DMS53 treated with DMSO at 0.1 percent for 48 hours (cell line): ENCODE data around the gene CR1L.
"Not testable (repeated sequence)": the region's sequence is repeated elsewhere in the genome, so short reads cannot be mapped to it uniquely, and the experiment has no call there.

Source experiments
- DNase-seq: peaks from one replicate; lab custom pipeline; 2025; ENCODE audit not compliant: unreplicated experiment; lab: John Stamatoyannopoulos, UW

CR1L gene

DNA sequence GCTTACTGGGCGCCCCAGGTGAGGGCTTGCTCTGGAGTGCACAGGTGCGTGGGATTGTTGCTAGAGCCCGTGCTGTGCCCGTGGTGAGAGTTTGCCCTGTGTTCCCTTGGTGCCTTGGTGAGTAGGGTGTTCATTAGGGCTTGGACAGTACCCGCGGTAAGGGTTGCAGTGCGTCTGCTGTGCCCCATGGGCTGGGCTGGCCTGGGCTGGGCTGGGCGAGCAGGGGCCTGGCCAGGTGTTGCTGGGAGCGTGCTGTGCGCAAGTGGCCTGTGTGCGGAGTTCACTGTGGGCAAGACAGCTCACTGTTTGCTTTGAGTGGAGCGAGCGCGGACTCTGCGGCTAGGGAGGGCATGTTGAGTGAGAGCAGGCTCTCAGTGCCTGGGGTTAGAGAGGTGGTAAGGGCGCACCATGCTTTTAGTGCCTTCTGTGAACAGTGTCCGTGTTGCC is 725 bp downstream of the CR1L start:
- no peak for DNase-seq

DNA sequence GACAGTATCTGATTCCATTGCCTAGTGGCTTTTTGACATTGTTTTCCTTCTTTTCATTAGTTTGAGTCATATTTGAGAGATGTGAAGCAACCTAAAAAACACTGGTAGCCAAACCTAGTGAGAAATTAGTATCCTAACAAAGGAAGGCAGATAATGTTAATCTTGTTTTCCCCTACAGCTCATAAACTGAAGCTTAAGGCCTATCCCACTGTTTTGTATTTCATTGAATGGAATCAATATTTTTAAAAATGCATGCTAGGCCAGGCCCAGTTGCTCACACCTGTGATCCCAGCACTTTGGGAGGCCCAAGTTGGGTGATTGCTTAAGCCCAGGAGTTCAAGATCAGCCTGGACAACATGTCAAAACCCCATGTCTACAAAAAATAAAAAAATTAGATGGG is 1.2 kb downstream of the CR1L start:
- no peak for DNase-seq

DNA sequence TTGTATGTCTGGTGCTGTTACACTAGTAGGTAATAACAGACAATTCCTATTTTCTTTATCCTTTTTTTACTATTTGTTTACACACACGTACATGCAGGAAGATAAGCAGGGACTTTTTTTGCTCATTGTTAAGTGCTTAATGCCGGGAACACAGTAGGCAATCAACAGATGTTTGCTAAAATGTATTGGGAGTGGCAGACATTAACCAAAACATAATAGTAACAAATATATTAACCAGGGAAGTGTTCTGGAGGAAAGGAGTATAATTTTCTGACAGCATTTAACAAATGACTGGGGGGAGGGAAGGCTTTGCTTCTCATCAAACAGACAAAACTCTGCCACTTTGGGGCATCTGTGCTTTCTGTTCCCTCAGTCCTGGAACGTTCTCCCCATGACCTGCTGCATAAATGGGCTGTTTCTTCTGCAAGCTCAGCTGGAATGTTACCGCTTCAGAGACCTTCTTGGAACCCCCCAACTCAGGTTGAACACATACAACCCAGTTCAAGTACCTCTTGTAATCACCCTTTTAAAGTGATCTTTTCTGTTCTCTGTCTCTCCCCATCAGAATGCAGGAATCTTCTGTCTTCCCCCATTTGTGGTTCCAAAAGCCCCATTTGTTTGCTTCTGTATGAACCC is 2.1 kb downstream of the CR1L start:
- no peak for DNase-seq

DNA sequence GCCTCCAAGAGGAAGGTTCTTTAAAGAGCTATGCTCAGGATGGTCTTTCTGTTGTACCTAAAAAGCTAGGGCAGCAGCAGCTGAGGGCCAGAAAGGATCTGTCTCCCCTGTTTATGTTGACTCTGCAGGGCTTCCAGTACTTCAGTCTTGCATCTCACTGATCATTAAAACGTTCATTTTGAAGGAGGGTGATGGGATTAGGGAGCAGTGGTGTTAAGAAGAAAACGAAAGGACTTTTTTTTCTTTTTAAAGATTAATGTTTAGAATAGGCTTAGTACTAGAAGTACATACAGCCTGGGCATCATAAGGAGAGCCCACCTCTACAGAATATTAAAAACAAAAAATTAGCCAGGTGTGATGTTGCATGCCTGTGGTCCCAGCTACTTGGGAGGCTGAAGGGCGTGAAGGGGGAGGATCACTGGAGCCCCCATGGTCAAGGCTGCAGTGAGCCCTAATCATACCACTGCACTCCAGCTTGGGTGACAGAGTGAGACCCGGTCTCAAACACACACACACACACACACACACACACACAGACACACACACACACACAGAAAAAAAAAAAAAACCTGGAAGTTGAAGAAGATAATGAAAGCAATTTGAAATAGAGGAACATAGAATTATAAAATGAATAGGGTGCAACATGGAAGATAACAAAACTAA is 2.9 kb downstream of the CR1L start:
- no peak for DNase-seq

DNA sequence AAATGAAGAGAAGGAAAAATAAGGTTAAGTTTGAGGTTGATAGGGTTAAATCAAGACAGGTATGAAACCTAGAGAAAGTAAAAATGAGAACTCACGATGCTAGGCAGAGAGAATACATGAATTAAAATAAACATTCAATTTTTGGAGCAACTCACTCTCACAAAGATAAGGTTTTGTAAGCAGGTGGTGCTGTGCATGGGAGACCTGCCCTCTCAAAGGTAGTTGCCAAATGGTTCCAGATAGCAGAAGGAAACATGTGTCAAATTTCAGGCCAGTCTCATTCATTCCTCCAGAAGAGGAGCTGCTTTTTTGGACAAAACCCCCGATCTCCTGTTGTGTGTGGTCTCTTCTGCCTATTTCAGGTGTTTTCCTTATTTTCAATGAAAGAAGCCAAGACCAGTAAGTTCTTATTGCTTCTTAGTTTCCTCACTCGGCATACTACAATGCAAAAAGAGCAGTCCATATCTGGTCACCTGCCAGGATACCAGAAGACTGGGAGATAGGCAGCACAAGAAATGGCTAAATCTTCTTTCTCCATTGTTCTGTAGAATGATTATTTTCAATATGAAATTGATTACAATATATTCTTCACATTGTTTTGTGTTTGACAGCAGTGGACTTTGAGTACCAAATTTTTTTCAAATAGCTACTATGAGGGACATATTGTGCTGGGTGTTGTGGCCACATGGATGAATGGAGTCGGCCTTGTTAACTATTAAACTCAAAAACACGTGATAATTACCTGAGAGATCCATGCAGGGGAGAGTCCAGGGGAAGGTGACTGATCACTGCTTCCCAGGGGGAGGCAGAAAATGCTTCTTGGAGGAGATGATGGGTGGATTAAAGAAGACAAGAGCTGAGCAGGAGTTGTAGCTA is 3.6 kb downstream of the CR1L start:
- no peak for DNase-seq

DNA sequence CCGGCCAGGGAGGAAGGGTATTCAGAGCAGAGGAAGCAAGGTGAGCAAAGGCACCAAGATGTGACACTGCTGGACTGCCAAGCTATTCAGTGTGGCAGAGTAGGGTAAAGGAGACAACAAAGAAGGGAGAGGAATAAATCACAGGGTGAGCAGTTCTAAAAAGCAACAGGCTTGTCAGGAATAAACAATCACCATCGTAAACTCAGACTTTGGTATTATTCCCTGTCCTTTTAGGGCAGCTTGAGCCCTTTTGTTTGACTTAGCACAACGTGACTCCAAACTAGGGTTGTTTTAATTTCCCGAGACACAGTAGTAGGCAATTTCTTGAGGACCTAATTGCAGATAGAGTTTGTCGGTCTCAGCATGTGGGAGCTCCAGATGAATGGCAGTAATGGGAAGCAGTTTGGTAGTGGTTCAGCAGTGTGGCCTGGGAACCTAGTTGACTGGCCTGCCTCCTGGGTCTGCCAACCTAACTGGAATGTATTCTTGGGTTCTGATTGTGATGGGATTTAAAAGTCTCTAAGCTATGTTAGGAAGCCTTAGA is 4.3 kb downstream of the CR1L start:
- no peak for DNase-seq

DNA sequence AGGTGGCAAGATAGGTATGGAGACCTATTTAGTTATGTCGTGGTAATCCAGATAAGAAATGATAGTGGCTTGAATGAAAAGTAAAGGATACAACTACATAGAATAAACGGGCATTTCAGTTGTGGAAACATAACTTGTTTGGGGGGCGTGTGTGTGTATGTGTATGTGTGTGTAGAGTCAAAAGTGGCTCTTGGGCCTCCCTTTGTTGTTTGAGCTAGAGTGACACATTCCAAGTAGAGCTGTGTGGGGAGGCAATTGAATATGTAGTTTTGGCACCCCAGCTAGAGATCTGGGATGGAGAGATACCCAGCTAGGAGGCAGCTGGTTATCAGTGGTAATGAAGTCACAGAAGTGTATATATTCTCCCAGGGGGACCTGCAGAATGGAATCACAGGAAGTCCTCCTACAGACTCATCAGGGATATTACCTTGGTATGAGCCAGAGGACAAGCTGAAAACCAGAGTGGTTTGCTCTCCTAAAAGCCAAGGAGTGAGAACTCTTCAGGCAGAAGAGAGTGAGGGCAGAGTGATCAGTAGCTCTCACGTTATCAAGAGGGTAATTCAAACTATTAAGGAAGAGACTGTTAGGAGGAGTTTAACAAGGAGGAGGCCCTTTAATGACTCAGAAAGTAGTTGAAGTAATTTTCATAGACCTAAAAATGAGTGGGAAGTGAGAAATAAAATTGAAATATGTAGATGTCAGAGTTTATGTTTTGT is 5.1 kb downstream of the CR1L start:
- DNase-seq: no peak

DNA sequence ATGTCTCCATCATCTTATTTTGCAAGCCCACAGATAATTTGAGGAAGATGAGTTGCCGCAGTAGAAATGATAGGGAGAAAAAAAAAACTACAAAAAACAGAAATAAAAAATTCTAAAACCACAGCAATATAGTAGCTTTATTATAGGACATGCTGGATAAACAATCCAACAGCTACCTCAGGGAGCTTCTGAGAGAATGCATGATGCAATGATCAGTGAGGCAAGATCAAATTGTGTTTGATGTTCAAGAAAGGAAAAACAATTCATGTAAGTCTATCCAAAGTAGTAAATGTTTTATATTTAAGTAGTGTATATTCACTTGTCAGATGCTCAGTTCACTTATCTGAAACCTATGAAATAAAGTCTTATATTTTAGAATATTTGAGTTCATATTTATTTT is 6.7 kb downstream of the CR1L start:
- DNase-seq: no peak

DNA sequence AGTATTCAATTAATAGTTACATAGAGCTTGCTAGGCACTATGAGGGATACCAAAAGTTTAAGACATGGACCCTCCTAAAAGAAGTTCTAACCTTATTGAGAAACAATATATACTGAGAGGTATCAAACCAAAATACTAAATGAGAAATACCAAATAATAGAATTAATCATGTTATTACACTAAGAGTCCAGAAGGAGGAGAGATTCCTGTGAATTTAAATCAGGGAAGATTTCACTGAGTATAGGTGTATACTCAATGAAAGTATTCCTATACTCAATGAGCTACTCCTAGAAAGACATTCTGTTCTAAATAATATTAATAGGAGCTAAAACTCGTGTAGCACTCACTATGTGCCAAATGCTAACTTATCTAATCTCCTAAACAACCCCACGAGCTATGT is 9.4 kb downstream of the CR1L start:
- no peak for DNase-seq

DNA sequence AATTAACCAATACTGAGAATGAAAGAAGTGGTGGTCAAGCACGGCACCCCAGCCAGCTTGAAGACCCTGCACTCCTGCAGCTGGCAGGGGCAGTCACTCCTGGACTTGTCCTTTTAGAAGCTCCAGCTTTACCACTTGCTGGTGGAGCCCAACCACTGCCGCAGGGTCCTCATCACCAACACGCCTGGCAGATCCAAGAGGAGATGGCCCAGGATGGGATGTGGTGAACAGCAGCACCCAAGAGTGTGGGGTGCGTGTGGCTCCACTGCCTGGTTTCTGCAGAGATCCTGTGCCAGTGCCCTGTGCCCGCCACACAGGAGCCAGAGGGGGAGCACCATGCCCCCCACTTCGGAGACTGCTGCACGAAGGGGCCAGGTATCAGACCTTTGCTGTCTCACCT is 13.5 kb downstream of the CR1L start:
- no peak for DNase-seq

DNA sequence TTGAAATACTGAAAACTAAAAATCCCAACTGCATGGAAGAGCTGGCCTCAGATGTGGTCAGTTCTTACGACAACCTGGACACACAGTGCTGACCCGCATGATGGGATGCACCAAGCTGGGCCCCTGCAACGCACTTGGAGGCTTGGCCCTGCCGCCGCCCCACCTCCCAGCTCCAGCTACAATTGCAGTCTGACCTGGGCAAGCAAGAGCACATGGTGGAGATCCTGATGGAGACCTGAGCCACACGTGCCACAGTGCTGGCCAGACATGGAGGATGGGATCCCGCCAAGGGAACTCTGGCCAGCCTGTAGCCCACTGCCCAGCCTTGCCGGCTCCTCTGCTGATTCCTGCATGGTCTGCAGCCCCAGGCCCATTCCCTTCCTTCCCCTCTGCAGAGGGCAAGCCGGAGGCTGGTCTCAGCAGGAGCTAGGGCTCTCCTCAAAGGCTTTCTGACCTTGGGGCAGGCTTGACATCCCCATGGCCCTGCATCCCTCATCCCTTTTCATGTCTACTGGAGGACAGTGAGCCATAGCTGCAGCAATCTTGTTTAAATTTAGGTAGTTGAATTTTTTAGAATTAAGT is 14.1 kb downstream of the CR1L start:
- no peak for DNase-seq

DNA sequence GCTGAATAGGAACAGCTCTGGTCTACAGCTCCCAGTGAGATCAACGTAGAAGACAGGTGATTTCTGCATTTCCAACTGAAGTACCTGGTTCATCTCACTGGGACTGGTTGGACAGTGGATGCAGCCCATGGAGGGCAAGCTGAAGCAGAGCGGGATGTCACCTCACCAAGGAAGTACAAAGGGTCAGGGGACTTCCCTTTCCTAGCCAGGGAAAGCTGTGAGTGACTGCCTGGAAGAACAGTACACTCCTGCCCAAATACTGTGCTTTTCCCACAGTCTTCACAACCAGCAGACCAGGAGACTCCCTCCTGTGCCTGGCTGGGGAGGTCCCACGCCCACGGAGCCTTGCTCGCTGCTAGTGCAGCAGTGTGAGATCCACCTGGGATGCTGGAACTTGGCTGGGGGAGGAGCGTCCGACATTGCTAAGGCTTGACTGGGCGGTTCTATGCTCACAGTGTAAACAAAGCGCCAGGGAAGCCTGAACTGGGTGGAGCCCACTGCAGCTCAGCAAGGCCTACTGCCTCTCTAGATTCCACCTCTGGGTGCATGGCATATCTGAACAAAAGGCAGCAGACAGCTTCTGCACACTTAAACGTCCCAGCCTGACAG is 14.7 kb downstream of the CR1L start:
- DNase-seq: peak; percentile 59

DNA sequence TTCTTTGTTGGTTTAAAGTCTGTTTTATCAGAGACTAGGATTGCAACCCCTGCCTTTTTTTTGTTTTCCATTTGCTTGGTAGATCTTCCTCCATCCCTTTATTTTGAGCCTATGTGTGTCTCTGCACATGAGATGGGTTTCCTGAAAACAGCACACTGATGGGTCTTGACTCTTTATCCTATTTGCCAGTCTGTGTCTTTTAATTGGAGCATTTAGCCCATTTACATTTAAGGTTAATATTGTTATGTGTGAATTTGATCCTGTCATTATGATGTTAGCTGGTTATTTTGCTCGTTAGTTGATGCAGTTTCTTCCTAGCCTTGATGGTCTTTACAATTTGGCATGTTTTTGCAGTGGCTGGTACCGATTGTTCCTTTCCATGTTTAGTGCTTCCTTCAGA is 16.5 kb downstream of the CR1L start:
- DNase-seq: not testable (repeated sequence)

DNA sequence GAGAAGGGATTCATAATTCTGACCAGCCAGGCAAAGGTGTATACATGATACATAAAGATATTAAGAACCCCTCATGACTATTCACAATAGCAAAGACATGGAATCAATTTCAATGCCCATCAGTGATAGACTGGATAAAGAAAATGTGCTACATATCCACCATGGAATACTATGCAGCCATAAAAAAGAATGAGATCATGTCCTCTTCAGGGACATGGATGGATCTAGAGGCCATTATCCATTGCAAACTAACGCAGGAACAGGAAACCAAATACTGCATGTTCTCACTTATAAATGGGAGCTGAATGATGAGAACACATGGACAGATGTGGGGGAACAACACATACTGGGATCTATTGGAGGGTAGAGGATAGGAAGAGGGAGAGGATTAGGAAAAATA is 21.4 kb downstream of the CR1L start:
- no peak for DNase-seq

DNA sequence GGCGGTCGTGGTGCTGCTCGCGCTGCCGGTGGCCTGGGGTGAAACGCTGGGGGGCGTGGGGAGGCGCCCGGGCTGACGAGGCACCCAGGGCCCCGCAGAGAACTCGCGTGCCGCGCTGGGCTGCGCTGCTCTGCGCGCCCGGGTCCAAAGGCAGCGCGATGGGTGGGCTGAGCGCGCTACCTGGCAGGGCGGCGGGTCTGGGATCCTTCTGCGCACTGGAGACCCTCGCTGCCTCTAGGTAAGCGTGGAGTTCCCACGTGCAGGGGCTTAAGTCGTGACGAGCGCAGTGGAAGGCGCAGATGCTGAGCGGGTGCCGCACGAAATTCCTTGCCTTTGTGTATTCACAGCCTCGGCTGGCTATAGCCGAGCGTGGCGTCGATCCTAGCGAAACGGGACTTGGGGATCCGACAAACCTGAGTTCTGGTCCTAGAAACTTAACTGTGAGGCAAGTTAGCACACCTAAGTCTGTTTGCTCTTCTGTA is 24.6 kb downstream of the CR1L start:
- DNase-seq: no peak

DNA sequence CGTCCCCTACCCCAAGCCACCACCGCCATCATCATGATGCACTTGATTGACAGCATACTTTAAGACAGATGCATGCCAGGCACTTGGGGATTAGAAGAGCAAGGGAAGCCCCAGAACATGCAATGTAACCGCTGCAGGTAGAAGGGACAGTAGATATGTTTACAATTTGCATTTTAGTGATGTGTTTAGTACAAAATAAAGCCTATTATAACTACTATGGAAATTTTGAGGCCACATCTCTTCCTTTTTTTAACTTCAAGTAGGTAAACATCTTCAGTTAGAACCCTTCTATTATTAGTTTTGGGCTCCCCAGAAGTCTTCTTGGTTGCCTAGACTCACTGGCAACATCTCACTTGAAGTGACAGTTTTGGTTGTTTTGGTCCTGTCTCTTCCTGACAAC is 25.3 kb downstream of the CR1L start:
- DNase-seq: no peak

DNA sequence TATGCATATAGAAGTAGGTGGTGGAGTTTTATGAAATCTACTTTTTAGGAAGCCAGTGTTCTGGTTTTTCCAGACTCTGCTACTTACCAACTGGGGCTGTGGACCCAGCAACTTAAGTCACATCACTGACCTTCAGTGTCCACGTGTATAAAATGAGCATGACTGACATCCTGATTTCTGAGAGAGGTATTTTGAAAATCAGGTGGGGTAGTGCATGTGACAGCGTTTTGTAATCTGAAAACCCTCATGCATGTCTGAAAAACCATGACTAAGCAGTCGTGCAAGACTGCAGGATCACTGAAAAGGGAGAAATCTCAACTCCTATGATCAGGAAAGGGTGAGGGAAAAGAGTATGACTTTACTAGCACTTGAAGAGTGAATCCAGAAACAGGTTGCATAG is 26.1 kb downstream of the CR1L start:
- no peak for DNase-seq

DNA sequence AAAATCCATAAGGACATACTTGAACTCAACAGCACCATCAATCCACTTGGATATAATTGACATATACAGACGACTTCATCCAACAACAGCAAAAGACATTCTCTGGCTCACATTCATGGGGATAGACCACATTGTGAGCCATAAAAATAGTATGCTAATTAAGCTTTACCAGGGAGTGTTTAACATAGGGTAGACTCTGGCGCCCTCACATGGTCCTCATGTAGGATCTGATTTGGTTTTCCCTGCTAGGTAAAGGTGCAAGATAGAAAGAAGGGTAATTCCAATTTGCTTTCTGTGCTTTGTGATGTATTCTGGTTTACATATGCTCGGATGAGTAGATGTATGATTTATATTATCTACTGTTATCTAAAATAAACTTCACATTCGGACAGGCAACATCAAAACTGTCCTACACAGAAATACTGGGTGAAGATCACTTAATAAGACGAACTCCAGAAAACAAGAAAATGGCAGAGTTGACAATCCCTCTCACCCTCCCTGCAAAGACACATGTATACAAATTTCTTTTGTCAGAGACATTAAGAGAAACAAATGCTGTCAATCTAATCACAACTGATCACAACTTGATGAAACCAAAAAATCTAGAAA is 27.7 kb downstream of the CR1L start:
- DNase-seq: peak; percentile 71

DNA sequence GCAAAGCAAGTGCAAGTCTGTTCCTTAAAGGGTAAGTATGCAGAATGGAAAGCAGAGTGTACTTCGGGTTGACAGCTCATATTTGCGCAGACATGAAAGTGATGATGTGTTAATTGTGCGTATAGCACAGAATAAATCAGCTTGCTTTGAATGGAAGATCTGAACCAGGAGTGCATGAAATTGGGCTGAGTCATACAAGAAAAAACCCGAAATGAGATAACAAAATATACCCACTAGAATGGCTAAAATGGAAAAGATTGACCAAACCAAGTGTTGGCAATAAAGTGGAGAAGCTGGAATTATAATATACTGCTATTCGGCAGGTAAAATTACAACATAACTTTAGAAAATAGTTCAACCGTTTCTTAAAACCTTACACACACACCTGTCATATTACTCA is 28.5 kb downstream of the CR1L start:
- no peak for DNase-seq

DNA sequence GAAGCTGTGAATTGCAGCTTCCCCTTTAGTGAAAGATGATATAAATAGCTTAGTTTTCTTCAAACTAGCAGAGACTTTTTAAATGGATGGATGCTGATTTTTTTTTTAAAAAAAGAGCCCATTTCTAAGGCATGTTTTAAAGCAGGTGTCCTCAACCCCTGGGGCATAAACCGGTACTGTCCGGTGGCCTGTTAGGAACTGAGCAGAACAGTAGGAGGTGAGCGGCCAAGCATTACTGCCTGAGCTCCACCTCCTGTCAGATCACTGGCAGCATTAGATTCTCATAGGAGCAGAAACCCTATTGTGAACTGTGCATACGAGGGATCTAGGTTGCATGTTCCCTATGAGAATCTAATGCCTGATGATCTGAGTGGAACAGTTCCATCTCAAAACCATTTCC is 31.2 kb downstream of the CR1L start:
- DNase-seq: no peak
